22Rv1 (cell line): ENCODE data around the gene FOXJ2.

ENCODE experiments used
- ZFX ChIP-seq: fragments of 450-650 bp; IDR thresholded peaks from 2 replicates; pipeline ENCODE4 v1.6.1; 2017; ENCODE audit warnings: antibody characterized with exemption, borderline replicate concordance
- TF ChIP-seq, protein P1 (sequence below): fragments of 450-650 bp; IDR thresholded peaks from 2 replicates; pipeline ENCODE4 v1.5.1; 2017; ENCODE audit warnings: mild to moderate bottlenecking

DNA sequence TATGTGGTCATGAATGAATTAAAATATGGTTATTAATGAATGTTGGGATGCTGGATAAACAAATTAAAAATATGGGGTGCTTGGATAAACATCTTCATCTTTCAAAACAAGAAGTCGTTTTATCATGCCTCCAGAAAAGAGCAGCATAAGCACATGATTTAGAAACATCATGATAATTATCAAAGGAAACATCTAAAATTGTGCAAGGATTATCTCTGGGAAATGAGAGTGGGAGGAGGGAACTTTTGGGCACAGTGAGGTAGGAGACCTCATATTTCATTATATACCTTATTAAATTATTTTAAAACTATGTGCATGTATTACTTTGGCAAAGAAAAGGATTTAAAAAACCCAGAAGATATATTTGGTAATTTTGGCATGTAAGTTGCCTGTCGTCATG, 24.8 kb downstream of the FOXJ2 start:
- TF ChIP-seq, protein P1, sequence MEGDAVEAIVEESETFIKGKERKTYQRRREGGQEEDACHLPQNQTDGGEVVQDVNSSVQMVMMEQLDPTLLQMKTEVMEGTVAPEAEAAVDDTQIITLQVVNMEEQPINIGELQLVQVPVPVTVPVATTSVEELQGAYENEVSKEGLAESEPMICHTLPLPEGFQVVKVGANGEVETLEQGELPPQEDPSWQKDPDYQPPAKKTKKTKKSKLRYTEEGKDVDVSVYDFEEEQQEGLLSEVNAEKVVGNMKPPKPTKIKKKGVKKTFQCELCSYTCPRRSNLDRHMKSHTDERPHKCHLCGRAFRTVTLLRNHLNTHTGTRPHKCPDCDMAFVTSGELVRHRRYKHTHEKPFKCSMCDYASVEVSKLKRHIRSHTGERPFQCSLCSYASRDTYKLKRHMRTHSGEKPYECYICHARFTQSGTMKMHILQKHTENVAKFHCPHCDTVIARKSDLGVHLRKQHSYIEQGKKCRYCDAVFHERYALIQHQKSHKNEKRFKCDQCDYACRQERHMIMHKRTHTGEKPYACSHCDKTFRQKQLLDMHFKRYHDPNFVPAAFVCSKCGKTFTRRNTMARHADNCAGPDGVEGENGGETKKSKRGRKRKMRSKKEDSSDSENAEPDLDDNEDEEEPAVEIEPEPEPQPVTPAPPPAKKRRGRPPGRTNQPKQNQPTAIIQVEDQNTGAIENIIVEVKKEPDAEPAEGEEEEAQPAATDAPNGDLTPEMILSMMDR: no peak
- TF ChIP-seq ZFX: no peak
